B cell (primary cell): ENCODE data around the gene DISP3. TPM values are rescaled to one million over a fixed set of nuclear protein-coding genes. Genes with fewer than 3 reads are reported as not detected.

Experiments
- ATAC-seq: fragments of 200-7000 bp; cut with Tn5 transposase; one replicate; pipeline ENCODE4 v1.10.0; 2021; ENCODE audit warnings: low read depth, mild to moderate bottlenecking, moderate number of reproducible peaks, moderate library complexity
- CTCF ChIA-PET: fragments of 350-600 bp; sonication (Branson Sonifier 250); formaldehyde crosslinking; loops from one replicate; lab custom pipeline; 2021; ENCODE audit warnings: antibody characterized with exemption, inconsistent platforms; lab: Charles Lee
- POLR2A ChIA-PET: fragments of 350-600 bp; sonication (Branson Sonifier 250); formaldehyde crosslinking; loops from one replicate; lab custom pipeline; 2021; ENCODE audit warnings: antibody characterized with exemption; lab: Charles Lee
- DNase-seq: peaks from one replicate; pipeline ENCODE4 v3.0.0; 2013
- H2AFZ ChIP-seq: 2 replicates; pipeline ENCODE4 v1.6.1; 2012; ENCODE audit warnings: mild to moderate bottlenecking, low read depth, low read length; ENCODE audit not compliant: insufficient read depth, poor library complexity, severe bottlenecking
- H3K27ac ChIP-seq, 2 donors: 1 replicate in 1 of 2; 2 replicates in 1 of 2; pipeline ENCODE4 v1.5.1; 2012 to 2013; ENCODE audit warnings: low read length in 2 of 2, mild to moderate bottlenecking in 2 of 2, moderate library complexity in 1 of 2
- H3K27me3 ChIP-seq, 4 experiments: fragments of 200-600 bp in 1 of 4; sonication (generic) in 1 of 4; replicated peaks in 1 of 4; 1 replicate in 2 of 4; 2 replicates in 2 of 4; pipeline versions ENCODE4 v1.6.1 to v1.7.0; 2013 to 2016; ENCODE audit warnings: low read length in 3 of 4, mild to moderate bottlenecking in 2 of 4, mixed read lengths in 1 of 4, moderate library complexity in 1 of 4; ENCODE audit not compliant: insufficient read depth in 4 of 4, control insufficient read depth in 3 of 4; ENCODE audit errors: control extremely low read depth in 1 of 4
- H3K36me3 ChIP-seq, 2 experiments: replicated peaks in 1 of 2; 1 replicate in 1 of 2; 2 replicates in 1 of 2; pipeline versions ENCODE4 v1.6.1 to v1.7.1; 2013; ENCODE audit warnings: low read length in 1 of 2; ENCODE audit not compliant: insufficient read depth in 2 of 2, control insufficient read depth in 1 of 2; ENCODE audit errors: control extremely low read depth in 1 of 2, extremely low read depth in 1 of 2
- H3K4me1 ChIP-seq, 2 donors: fragments of 200-600 bp in 1 of 2; sonication (generic) in 1 of 2; 1 replicate in 1 of 2; 2 replicates in 1 of 2; pipeline versions ENCODE4 v1.5.1 to v1.6.1; 2013 to 2017; ENCODE audit warnings: low read length in 2 of 2; ENCODE audit not compliant: control insufficient read depth in 2 of 2, insufficient read depth in 2 of 2
- H3K4me2 ChIP-seq: replicated peaks from 2 replicates; pipeline ENCODE3; 2012; ENCODE audit warnings: mild to moderate bottlenecking, low read depth, low read length; ENCODE audit not compliant: poor library complexity, severe bottlenecking
- H3K4me3 ChIP-seq, 5 experiments: fragments of 200-600 bp in 1 of 5; sonication (generic) in 1 of 5; 1 replicate in 3 of 5; 2 replicates in 2 of 5; pipeline versions ENCODE4 v1.5.1 to v1.7.0; 2011 to 2016; ENCODE audit warnings: low read length in 4 of 5, mild to moderate bottlenecking in 4 of 5, low read depth in 2 of 5, control low read depth in 1 of 5, moderate library complexity in 1 of 5; ENCODE audit not compliant: insufficient read depth in 1 of 5; ENCODE audit errors: control extremely low read depth in 1 of 5, extremely low read depth in 1 of 5
- H3K79me2 ChIP-seq: fragments of 200-600 bp; sonication (generic); one replicate; pipeline ENCODE4 v1.6.0; 2016; ENCODE audit warnings: low read length; ENCODE audit not compliant: control insufficient read depth, insufficient read depth
- H3K9ac ChIP-seq: fragments of 200-600 bp; sonication (generic); 2 replicates; pipeline ENCODE4 v1.6.1; 2017; ENCODE audit warnings: mild to moderate bottlenecking, low read length, moderate library complexity
- H3K9me3 ChIP-seq, 3 donors: one replicate each; pipeline versions ENCODE4 v1.6.1 to v1.7.1; 2013; ENCODE audit warnings: low read length in 2 of 3; ENCODE audit not compliant: control insufficient read depth in 2 of 3, insufficient read depth in 1 of 3; ENCODE audit errors: control extremely low read depth in 1 of 3
- H4K20me1 ChIP-seq: 2 replicates; pipeline ENCODE4 v1.6.0; 2012; ENCODE audit warnings: mild to moderate bottlenecking, low read length; ENCODE audit not compliant: insufficient read depth, control insufficient read depth, poor library complexity, severe bottlenecking
- H3K27ac Mint-ChIP-seq: one replicate; pipeline ENCODE4 v1.8.0; 2021; ENCODE audit warnings: mixed read lengths
- H3K27me3 Mint-ChIP-seq: one replicate; pipeline ENCODE4 v1.8.0; 2021; ENCODE audit warnings: mixed read lengths
- H3K4me1 Mint-ChIP-seq: one replicate; pipeline ENCODE4 v1.8.0; 2021; ENCODE audit warnings: mixed read lengths
- H3K4me3 Mint-ChIP-seq: one replicate; pipeline ENCODE4 v1.8.0; 2021; ENCODE audit warnings: mixed read lengths
- H3K9me3 Mint-ChIP-seq: one replicate; pipeline ENCODE4 v1.8.0; 2022; ENCODE audit warnings: mixed read lengths; ENCODE audit not compliant: insufficient read depth
- EZH2 ChIP-seq: IDR thresholded peaks from 2 replicates; pipeline ENCODE4 v1.6.1; 2012; ENCODE audit warnings: borderline replicate concordance, low read depth, mild to moderate bottlenecking, moderate library complexity, low read length; ENCODE audit not compliant: insufficient read depth, poor library complexity, severe bottlenecking
- WGBS: methylation state at CpG from one replicate; pipeline ENCODE4 v1.1.5; 2013; ENCODE audit warnings: missing lambda C conversion rate; ENCODE audit not compliant: insufficient coverage; 5-methylcytosine and 5-hydroxymethylcytosine counted together
- intact Hi-C: fragments of 100-400 bp; cut with micrococcal nuclease; formaldehyde crosslinking; loops from one replicate; pipeline ENCODE4 v1.10.0; 2022
- polyA plus RNA-seq: library from polyadenylated mRNA; depleted of rRNA; stranded (reverse); fragments of >200 nt; gene quantifications from 2 replicates; pipeline ENCODE4 v1.2.3, GENCODE V29; 2012
- total RNA-seq, 2 donors: library from RNA; stranded (reverse); fragments of 120-200 nt in 1 of 2; gene quantifications; 1 replicate in 1 of 2; 2 replicates in 1 of 2; pipeline versions ENCODE4 v1.2.3 to v1.2.4, GENCODE V29; 2013 to 2022
- TF ChIP-seq, protein P1 (sequence below): fragments of 200-600 bp; IDR thresholded peaks from one replicate; pipeline ENCODE4 v1.8.0; 2022; ENCODE audit warnings: antibody characterized with exemption, mild to moderate bottlenecking

Gene DISP3
- total and polyA plus RNA-seq, 2 donors (not counting 1 experiment from before 2014, with no cell fraction given), result 0.25 to 1.6 TPM

DNA sequence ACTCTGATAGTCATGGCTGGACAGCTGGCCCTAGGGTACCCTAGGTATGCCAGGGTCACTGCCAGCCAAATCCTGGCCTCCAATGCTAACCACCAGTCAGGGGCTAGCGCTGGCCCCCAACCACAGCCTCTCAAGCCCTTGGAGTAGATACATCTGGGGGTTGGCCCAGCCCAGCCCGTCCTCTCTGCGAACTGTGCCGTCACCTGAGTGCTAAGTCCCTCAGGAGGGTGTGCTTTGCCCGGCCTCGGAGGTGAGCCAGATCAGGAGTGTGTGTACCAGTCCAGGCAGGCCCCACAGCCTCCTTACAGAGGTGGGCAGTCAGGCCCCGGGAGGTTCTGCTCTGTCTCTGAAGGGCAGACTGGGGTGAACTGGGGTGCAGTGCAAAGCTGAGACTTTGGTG, 34.0 kb upstream of the DISP3 start:
- no peak overlapping the region for H3K9ac ChIP-seq
- peaks cover 0 to 9% (median 0%) of the 10 kb centered on the region in 4 experiments for H3K27me3 ChIP-seq
- H3K79me2 ChIP-seq, result no peaks in the 10 kb centered on the region
- no peak for ATAC-seq
- Mint-ChIP-seq H3K4me1 (no peaks in the 10 kb centered on the region), H3K27me3 (peaks cover 43% of the 10 kb centered on the region), H3K27ac (no peak overlapping the region), H3K9me3 (no peaks in the 10 kb centered on the region), H3K4me3 (no peak overlapping the region)
- no peak for DNase-seq
- ChIA-PET CTCF (no interaction called here), POLR2A (no interaction called here)
- H3K4me1 ChIP-seq, result no peaks in the 10 kb centered on the region
- intact Hi-C loops, result no loop called here
- no peak overlapping the region for H3K4me2 ChIP-seq
- H3K27ac ChIP-seq, result no peak overlapping the region
- WGBS, result 76% methylated on average over 7 of the region's 7 CpGs
- H3K9me3 ChIP-seq, result no peaks in the 10 kb centered on the region
- no peaks in the 10 kb centered on the region for H3K36me3 ChIP-seq
- no peaks in the 10 kb centered on the region for H4K20me1 ChIP-seq
- H2AFZ ChIP-seq, result no peak overlapping the region
- H3K4me3 ChIP-seq, result no peak overlapping the region
- no peak for TF ChIP-seq EZH2
- TF ChIP-seq, protein P1, sequence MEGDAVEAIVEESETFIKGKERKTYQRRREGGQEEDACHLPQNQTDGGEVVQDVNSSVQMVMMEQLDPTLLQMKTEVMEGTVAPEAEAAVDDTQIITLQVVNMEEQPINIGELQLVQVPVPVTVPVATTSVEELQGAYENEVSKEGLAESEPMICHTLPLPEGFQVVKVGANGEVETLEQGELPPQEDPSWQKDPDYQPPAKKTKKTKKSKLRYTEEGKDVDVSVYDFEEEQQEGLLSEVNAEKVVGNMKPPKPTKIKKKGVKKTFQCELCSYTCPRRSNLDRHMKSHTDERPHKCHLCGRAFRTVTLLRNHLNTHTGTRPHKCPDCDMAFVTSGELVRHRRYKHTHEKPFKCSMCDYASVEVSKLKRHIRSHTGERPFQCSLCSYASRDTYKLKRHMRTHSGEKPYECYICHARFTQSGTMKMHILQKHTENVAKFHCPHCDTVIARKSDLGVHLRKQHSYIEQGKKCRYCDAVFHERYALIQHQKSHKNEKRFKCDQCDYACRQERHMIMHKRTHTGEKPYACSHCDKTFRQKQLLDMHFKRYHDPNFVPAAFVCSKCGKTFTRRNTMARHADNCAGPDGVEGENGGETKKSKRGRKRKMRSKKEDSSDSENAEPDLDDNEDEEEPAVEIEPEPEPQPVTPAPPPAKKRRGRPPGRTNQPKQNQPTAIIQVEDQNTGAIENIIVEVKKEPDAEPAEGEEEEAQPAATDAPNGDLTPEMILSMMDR, result no peak

DNA sequence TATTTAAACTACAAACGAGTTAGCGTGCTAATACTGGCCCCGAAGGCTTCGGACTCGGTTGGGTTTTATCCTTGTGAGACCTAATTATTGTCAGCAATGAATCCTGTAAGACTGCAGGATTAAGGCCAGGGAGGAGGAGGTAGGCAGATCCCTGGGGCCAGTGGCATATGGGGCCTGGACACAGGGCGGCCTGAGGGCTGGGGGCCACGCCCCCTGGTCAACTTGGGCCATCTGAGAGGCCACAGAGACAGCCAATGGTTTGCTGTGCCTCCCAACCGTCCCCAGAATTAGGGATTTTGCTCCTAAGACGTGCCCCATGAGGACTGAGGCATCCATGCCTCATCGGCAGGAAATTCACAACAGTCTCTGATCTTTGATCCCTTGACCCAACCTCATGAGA, 31.1 kb upstream of the DISP3 start:
- H3K9ac ChIP-seq, result no peak overlapping the region
- CTCF ChIA-PET, result no interaction called here
- H3K4me2 ChIP-seq, result no peak overlapping the region
- H3K9me3 Mint-ChIP-seq, result no peaks in the 10 kb centered on the region
- no peak overlapping the region for H3K27ac ChIP-seq
- TF ChIP-seq EZH2, result no peak
- TF ChIP-seq, protein P1, result no peak
- ATAC-seq, result no peak
- intact Hi-C loops, result no loop called here
- H3K9me3 ChIP-seq, result no peaks in the 10 kb centered on the region
- no peak overlapping the region for H3K27ac Mint-ChIP-seq
- no peaks in the 10 kb centered on the region for H3K4me1 ChIP-seq
- H3K4me1 Mint-ChIP-seq, result no peaks in the 10 kb centered on the region
- no peaks in the 10 kb centered on the region for H4K20me1 ChIP-seq
- H3K4me3 Mint-ChIP-seq, result no peak overlapping the region
- H3K27me3 ChIP-seq, result peaks cover 0 to 9% (median 0%) of the 10 kb centered on the region in 4 experiments
- H2AFZ ChIP-seq, result no peak overlapping the region
- no peaks in the 10 kb centered on the region for H3K36me3 ChIP-seq
- no peak for DNase-seq
- 60% methylated on average over 5 of the region's 10 CpGs for WGBS
- peaks cover 38% of the 10 kb centered on the region for H3K27me3 Mint-ChIP-seq
- POLR2A ChIA-PET, result no interaction called here
- no peaks in the 10 kb centered on the region for H3K79me2 ChIP-seq
- no peak overlapping the region for H3K4me3 ChIP-seq
